ENCODE results near the gene DOCK8.

The DOCK8 gene

GRCh38 chr9:495739-496138, 281.1 kb downstream of the DOCK8 start:
- DNase-seq (ENCODE audit: extremely low read depth, insufficient read length): no peak
- Histone ChIP-seq H3K27me3 (replicated peaks; ENCODE audit: control insufficient read depth, insufficient read depth, low read length) (no peaks in the 10 kb centered on the region), H3K36me3 (ENCODE audit: control insufficient read depth, insufficient read depth, low read length) (no peaks in the 10 kb centered on the region), H3K4me3 (replicated peaks; ENCODE audit: low read depth, low read length) (no peak overlapping the region)
- TF ChIP-seq, protein P1, sequence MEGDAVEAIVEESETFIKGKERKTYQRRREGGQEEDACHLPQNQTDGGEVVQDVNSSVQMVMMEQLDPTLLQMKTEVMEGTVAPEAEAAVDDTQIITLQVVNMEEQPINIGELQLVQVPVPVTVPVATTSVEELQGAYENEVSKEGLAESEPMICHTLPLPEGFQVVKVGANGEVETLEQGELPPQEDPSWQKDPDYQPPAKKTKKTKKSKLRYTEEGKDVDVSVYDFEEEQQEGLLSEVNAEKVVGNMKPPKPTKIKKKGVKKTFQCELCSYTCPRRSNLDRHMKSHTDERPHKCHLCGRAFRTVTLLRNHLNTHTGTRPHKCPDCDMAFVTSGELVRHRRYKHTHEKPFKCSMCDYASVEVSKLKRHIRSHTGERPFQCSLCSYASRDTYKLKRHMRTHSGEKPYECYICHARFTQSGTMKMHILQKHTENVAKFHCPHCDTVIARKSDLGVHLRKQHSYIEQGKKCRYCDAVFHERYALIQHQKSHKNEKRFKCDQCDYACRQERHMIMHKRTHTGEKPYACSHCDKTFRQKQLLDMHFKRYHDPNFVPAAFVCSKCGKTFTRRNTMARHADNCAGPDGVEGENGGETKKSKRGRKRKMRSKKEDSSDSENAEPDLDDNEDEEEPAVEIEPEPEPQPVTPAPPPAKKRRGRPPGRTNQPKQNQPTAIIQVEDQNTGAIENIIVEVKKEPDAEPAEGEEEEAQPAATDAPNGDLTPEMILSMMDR (IDR thresholded peaks at IDR 0.05; ENCODE audit: insufficient read depth, low read length, poor library complexity, severe bottlenecking): no peak

- Histone ChIP-seq H3K4me3 (replicated peaks; ENCODE audit: low read depth, low read length) (no peak overlapping the region), H3K36me3 (ENCODE audit: control insufficient read depth, insufficient read depth, low read length) (no peaks in the 10 kb centered on the region), H3K27me3 (replicated peaks; ENCODE audit: control insufficient read depth, insufficient read depth, low read length) (no peaks in the 10 kb centered on the region; the same call in 1 of the 2 replicates)
- TF ChIP-seq, protein P1 (IDR thresholded peaks at IDR 0.05; ENCODE audit: insufficient read depth, low read length, poor library complexity, severe bottlenecking): no peak
- no peak for DNase-seq (ENCODE audit: extremely low read depth, insufficient read length)
Observed at GRCh38 chr9:503326-503725, 288.7 kb downstream of the DOCK8 start.

DNA sequence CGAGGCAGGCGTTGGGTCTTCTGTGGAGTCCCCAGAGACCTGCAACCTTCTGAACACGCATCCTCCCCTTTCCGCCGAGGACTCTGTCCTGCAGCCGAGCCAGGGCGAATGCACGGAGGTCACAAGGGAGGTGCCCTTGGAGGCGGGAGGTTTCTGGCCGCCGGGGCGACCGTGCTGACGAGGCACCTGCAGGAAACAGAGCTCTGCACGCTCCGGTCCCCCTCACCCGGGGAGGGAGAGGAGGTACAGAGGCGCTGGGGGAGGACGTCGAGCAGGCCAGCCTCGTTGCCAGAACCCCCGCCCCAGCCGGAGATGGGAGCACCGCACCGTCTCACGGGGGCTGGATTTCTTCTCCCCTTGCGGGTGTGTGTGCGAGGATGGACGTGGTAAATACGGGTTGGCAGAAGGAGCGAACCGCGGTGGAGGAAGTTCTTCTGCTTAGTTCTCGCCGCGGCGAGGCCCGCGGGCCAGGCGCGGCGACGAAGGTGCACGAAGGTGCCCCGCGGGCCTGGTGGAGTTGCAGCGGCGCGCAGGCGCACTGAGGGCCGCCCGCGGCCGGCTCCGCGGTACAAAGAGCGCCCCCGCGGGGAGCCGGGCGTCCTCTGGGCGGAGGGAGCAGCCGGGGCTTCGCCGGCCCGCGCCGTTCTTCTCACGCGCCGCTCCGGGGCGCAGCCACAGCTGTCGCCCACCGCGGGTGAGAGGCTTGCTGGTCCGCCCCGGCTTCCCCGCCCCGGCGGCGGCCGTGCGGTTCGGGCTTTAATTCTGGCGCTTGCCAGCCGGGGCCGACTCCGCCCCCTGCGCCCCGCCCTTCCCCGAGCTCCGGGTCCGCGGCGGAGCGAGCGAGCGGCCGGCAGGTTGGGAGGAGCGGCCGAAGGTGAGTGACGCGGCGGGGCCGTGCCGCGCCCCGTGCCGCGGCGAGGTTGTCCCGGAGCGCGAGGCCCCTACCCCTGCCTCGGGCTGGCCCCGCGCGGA, 289.5 kb downstream of the DOCK8 start, which contains the start of gene KANK1:
KANK1 (plus strand) TSS at position 815 of the 972 bp plus-strand sequence.
- DNase-seq (ENCODE audit: extremely low read depth, insufficient read length): peak; percentile 86
- Histone ChIP-seq H3K36me3 (ENCODE audit: control insufficient read depth, insufficient read depth, low read length) (no peaks in the 10 kb centered on the region), H3K27me3 (replicated peaks; ENCODE audit: control insufficient read depth, insufficient read depth, low read length) (no peaks in the 10 kb centered on the region; the same call in 1 of the 2 replicates), H3K4me3 (replicated peaks; ENCODE audit: low read depth, low read length) (peak within 1 kb of the TSS; percentile 58)
- TF ChIP-seq, protein P1 (IDR thresholded peaks at IDR 0.05; ENCODE audit: insufficient read depth, low read length, poor library complexity, severe bottlenecking): no peak

GRCh38 chr9:504921-505740, 290.5 kb downstream of the DOCK8 start:
- TF ChIP-seq, protein P1 (IDR thresholded peaks at IDR 0.05; ENCODE audit: insufficient read depth, low read length, poor library complexity, severe bottlenecking): no peak
- H3K4me3 ChIP-seq (replicated peaks; ENCODE audit: low read depth, low read length): peak overlapping the region; percentile 58
- no peaks in the 10 kb centered on the region; the same call in 1 of the 2 replicates for H3K27me3 ChIP-seq (replicated peaks; ENCODE audit: control insufficient read depth, insufficient read depth, low read length)
- H3K36me3 ChIP-seq (ENCODE audit: control insufficient read depth, insufficient read depth, low read length): no peaks in the 10 kb centered on the region
- DNase-seq (ENCODE audit: extremely low read depth, insufficient read length): peak; percentile 20

DNA sequence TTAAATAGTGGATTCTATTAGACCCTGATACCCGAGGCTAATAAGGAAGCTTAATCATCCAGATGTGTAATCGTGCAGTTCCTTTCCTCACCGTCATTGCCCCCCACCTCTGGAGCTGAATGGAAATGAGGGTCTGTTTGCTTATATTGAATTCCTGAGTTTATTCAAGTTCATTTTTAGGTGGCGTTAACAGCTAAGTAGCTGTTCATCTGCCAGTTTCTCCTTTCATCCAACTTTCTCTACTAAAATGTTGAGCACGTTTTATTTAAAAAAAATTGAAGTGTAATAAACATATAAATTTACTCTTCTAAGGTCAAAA, 291.0 kb downstream of the DOCK8 start:
- no peak for DNase-seq (ENCODE audit: extremely low read depth, insufficient read length)
- TF ChIP-seq, protein P1 (IDR thresholded peaks at IDR 0.05; ENCODE audit: insufficient read depth, low read length, poor library complexity, severe bottlenecking): no peak
- no peak overlapping the region for H3K4me3 ChIP-seq (replicated peaks; ENCODE audit: low read depth, low read length)
- H3K36me3 ChIP-seq (ENCODE audit: control insufficient read depth, insufficient read depth, low read length): no peaks in the 10 kb centered on the region
- H3K27me3 ChIP-seq (replicated peaks; ENCODE audit: control insufficient read depth, insufficient read depth, low read length): no peaks in the 10 kb centered on the region; the same call in 1 of the 2 replicates

All from GM06990 (cell line).